Activated CD8-positive, alpha-beta memory T cell treated with anti-CD3 and anti-CD28 coated beads, Interleukin-2, amount 50 U/mL, for 1 hour (primary cell): Measurements from ENCODE around the gene PKMYT1.

Source experiments
- DNase-seq: peaks from one replicate; pipeline ENCODE4 v3.0.0-alpha.2; 2020; ENCODE audit errors: extremely low read depth

The PKMYT1 gene

GRCh38 chr16:2973605-2974318 is 6.5 kb downstream of the PKMYT1 start:
- no peak for DNase-seq

- no peak for DNase-seq
Observed at GRCh38 chr16:2973093-2973492, 7.2 kb downstream of the PKMYT1 start.

GRCh38 chr16:2971985-2972784 is 8.1 kb downstream of the PKMYT1 start:
- DNase-seq: no peak

DNA sequence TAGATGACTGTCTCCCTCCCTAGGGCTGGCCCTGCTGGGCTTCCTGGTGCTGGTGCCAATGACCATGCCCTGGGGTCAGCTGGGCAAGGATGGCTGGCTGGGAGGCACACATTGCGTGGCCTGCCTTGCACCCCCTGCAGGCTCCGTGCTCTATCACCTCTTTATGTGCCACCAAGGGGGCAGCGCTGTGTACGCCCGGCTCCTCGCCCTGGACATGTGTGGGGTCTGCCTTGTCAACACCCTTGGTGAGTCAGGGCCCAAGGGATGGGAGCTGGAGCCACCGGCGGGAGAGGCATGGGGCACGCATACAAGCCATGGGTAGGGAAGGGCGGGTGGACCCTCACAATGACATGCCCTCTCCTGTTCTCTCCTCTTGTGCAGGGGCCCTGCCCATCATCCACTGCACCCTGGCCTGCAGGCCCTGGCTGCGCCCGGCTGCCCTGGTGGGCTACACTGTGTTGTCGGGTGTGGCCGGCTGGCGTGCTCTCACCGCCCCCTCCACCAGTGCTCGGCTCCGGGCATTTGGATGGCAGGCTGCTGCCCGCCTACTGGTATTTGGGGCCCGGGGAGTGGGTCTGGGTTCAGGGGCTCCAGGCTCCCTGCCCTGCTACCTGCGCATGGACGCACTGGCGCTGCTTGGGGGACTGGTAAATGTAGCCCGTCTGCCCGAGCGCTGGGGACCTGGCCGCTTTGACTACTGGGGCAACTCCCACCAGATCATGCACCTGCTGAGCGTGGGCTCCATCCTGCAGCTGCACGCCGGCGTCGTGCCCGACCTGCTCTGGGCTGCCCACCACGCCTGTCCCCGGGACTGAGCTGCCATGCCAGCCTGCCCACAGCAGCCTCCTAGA is 8.9 kb downstream of the PKMYT1 start:
- no peak for DNase-seq

- DNase-seq: no peak
Observed at GRCh38 chr16:2970563-2970962, 9.7 kb downstream of the PKMYT1 start.

DNA sequence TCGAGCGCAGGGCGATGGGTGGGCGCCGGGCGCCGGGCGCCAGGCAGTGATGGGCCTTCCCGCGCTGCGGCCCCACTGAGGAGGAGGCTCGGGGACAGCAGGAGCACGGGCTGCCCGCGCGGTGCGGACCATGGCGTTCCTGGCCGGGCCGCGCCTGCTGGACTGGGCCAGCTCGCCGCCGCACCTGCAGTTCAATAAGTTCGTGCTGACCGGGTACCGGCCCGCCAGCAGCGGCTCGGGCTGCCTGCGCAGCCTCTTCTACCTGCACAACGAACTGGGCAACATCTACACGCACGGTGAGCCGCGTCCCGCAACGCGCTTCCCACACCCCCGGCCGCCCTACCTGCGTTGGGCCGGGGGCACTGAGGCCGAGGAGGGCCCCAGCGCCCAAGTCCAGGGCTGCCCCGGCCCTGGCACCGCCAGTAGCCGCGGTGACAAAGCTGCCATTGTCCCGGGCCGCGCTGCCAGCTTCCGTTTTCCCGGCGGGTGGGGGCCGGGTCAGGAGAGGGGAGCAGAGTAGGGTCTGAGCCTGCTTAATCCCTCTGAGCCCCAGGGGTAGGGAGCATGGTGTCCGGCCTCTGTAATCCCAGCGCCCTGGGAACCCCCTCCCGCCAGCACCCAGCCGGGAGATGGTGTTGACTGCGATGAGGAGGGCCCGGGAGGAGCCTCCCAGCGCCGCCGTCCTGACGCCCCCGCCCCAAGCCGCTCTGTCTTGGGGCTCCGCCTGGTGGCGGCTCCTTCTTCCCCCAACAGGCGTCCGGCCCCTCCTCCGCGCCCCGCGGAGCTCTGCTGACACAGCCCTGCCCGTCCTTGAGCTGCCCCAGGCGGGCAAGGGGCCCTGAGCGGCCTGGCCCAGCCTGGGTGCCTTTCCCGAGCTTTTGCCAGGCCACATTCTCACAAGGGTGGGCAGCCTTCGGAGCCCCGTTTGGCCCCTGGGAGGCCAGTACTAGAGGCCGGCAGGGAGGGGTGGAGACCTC is 10.4 kb downstream of the PKMYT1 start:
- no peak for DNase-seq

DNA sequence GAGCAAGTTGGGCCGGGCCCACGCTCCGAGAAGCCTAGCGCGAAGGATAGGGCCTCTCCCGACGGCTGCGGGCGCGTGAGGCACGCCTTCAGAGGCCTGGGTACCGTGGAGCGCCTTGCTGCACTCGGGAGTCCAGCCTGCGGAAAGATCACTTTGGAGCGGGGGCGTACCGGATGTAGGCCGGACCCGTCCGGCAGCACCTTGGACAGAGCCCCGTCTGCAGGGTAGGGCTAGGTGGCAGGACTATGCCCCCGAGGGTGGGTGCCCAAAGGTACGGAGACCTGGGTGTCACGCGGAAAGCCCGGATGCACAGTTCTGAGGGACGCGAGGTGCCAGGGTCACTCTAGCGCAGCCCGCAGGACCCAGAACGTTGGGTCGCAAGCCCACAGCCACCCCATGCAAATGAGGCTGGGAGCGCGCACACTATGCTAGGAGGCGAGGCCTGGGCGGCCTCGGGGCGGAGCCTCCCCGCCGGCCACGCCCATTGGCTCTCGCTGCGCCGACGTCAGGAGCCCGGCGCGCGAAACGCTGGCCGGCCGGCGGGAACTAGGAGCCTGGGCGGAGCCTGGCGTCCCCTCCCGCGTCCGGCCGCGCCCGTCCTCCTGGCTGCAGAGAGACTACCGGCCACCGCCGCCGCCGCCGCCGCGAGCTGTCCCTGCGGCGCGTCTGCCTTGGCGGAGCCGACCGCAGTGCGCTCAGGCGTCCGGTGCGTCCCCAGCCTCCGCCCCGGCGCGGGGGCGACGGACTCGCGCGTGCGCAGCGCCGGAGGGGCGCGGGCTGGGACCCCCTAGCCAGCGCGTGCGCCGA is 11.3 kb downstream of the PKMYT1 start, which contains the start of gene PAQR4:
Gene PAQR4 (plus strand): TSS at position 611 of the 807 bp plus-strand sequence. CDS start 327 bp downstream, outside the sequence.
- DNase-seq: no peak

- no peak for DNase-seq
Observed at GRCh38 chr16:2968368-2968737, 11.9 kb downstream of the PKMYT1 start.

- no peak for DNase-seq
Observed at GRCh38 chr16:2967721-2968161, 12.5 kb downstream of the PKMYT1 start.

- no peak for DNase-seq
Observed at GRCh38 chr16:2967211-2967631, 13.0 kb downstream of the PKMYT1 start.

- DNase-seq: no peak
Observed at GRCh38 chr16:2966808-2967191, 13.4 kb downstream of the PKMYT1 start.

DNA sequence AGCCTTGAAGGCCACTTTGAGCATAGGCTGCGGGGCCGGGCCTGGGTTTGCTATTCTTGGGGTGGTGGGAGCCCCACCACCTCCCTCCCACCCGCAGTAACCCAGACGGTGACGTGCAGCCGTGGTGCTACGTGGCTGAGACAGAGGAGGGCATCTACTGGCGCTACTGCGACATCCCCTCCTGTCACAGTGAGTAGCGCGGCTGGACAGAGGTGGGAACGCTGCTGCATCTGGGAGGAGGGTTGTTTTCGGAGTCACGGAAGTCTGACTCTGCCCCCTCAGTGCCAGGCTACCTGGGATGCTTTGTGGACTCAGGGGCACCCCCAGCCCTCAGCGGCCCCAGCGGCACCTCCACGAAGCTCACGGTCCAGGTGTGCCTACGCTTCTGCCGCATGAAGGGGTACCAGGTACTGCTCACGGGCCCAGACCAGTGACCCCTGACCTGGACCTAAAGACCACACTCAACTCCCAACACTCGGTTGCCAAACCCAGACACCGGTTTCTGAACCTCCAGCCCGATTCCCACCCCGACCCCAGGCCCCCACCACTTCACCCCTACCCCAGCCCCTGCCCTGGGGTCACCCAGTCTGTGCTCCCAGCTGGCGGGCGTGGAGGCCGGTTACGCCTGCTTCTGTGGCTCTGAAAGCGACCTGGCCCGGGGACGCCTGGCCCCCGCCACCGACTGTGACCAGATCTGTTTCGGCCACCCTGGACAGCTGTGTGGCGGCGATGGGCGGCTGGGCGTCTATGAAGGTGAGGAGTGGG is 14.0 kb downstream of the PKMYT1 start:
- DNase-seq: no peak

DNA sequence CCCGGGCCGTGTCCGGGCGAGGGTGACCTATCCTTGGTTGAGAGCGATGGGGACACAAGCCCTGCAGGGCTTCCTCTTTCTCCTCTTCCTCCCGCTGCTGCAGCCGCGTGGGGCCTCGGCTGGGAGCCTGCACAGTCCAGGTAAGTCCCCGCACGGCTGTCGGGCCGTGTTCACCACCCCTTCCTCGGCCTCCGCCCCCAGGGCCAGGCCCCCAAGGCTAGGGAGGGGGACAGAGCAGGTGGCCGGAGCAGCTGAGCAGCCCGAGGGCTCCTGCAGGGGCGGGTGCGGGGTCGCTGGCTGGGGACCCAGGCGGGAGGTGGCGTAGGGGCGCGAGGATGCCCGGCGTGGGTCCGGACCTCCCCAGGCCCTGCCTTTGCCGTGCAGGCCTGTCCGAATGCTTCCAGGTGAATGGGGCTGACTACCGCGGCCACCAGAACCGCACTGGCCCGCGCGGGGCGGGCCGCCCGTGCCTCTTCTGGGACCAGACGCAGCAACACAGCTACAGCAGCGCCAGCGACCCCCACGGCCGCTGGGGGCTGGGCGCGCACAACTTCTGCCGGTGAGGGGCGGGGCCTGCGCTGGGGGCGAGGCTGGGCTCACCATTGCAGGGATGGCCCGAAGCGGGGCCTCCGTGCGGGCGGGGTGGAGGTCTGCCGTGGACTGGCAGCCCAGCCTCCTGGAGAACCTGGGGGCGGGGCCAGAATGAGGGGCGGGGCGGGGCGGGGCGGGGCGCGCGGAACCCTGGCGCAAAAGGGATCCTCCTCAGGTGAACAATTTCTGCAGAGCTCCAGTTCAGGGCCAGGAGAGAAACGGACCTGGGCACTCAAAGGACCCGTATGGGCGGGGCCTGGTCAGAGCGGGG is 15.5 kb downstream of the PKMYT1 start:
- DNase-seq: no peak

GRCh38 chr16:2963723-2964474 is 16.3 kb downstream of the PKMYT1 start, which contains the start of gene KREMEN2:
Gene KREMEN2 (plus strand): TSS chr16:2964275. CDS start chr16:2964521, 246 bp downstream.
- no peak for DNase-seq

- DNase-seq: no peak
Observed at GRCh38 chr16:2963074-2963722, 17.0 kb downstream of the PKMYT1 start.

DNA sequence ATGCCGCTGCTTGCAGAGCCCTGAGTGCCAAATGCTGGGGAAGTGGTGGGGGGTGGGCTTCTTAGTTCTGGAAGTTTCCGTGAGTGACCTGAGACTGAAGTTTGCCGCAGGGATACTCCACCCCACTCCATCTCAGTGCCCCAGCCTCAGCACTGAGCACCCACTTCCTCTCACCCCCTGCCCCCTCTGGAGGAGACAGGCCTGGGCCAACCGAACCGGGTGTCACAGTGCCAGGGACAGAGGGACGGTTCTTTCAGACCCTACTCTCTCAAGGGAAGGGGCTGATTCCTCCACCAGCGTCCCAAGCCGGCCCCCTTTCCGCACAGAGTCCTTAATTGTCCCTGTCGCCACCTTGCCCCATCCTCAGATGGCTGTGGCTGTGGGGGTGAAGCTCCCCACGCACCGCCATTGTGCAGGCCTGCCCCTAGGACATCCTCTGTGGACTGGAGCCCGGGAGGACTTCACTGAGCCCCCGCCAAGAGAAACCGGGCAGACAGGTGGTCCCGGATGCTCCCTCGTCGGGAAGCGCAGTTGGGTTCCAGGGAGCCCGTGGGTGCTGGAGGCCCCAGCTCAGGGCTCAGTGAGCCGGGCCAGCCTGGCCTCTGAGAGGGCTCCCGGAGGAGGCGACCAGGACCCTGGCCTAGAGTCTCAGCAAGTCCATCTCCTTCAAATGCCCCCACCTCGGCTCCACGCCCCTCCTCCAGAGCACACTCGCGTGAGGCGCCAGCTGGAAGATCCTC is 17.7 kb downstream of the PKMYT1 start:
- no peak for DNase-seq
